SK-N-SH treated with all-trans-retinoic acid at 6 μM for 48 hours (cell line): Measurements from ENCODE around the gene CSTB.

ENCODE experiments used
- ATAC-seq: fragments of 200-7000 bp; cut with Tn5 transposase; 3 replicates; pipeline ENCODE4 v1.9.1; 2020; ENCODE audit warnings: mild to moderate bottlenecking, moderate library complexity
- BACH2 ChIP-seq: fragments of 250-450 bp; sonication (Bioruptor Pico); IDR thresholded peaks from 2 replicates; pipeline ENCODE4 v1.9.0; 2021; ENCODE audit warnings: mild to moderate bottlenecking, borderline replicate concordance
- CREB5 ChIP-seq: fragments of 250-450 bp; sonication (Bioruptor Pico); IDR thresholded peaks from 2 replicates; pipeline ENCODE4 v1.5.1; 2020; ENCODE audit warnings: low read depth, mild to moderate bottlenecking, moderate library complexity
- CSDC2 ChIP-seq: fragments of 250-450 bp; sonication (Bioruptor Pico); IDR thresholded peaks from 2 replicates; pipeline ENCODE4 v1.5.0; 2020; ENCODE audit warnings: mild to moderate bottlenecking, moderate library complexity
- CSRNP3 ChIP-seq: fragments of 250-450 bp; sonication (Bioruptor Pico); IDR thresholded peaks from 2 replicates; pipeline ENCODE4 v1.5.1; 2021; ENCODE audit warnings: mild to moderate bottlenecking, moderate library complexity
- ESRRG ChIP-seq: fragments of 250-450 bp; sonication (Bioruptor Pico); IDR thresholded peaks from 2 replicates; pipeline ENCODE4 v1.6.1; 2021; ENCODE audit warnings: mild to moderate bottlenecking
- GLIS3 ChIP-seq: fragments of 250-450 bp; sonication (Bioruptor Pico); IDR thresholded peaks from 2 replicates; pipeline ENCODE4 v1.5.0; 2020; ENCODE audit warnings: mild to moderate bottlenecking, moderate library complexity
- ISL1 ChIP-seq: fragments of 250-450 bp; sonication (Bioruptor Pico); IDR thresholded peaks from 2 replicates; pipeline ENCODE4 v2.1.2; 2022; ENCODE audit warnings: mild to moderate bottlenecking, moderate library complexity
- OSR1 ChIP-seq: fragments of 250-450 bp; sonication (Bioruptor Pico); IDR thresholded peaks from 2 replicates; pipeline ENCODE4 v1.8.0; 2022; ENCODE audit warnings: moderate library complexity, mild to moderate bottlenecking, inconsistent platforms
- PPARA ChIP-seq: fragments of 250-450 bp; sonication (Bioruptor Pico); IDR thresholded peaks from 2 replicates; pipeline ENCODE4 v1.5.0; 2020; ENCODE audit warnings: mild to moderate bottlenecking, borderline replicate concordance
- RARB ChIP-seq: fragments of 250-450 bp; sonication (Bioruptor Pico); IDR thresholded peaks from 2 replicates; pipeline ENCODE4 v1.8.0; 2021; ENCODE audit warnings: mild to moderate bottlenecking, moderate library complexity
- SNAI2 ChIP-seq: fragments of 250-450 bp; sonication (Bioruptor Pico); IDR thresholded peaks from 2 replicates; pipeline ENCODE4 v1.5.0; 2020; ENCODE audit warnings: mild to moderate bottlenecking, moderate library complexity
- TCF4 ChIP-seq: fragments of 250-450 bp; sonication (Bioruptor Pico); IDR thresholded peaks from 2 replicates; pipeline ENCODE4 v1.8.0; 2021; ENCODE audit warnings: mild to moderate bottlenecking, moderate library complexity, borderline replicate concordance
- TOX ChIP-seq: fragments of 250-450 bp; sonication (Bioruptor Pico); IDR thresholded peaks from 2 replicates; pipeline ENCODE4 v1.8.0; 2021; ENCODE audit warnings: mild to moderate bottlenecking, moderate library complexity, borderline replicate concordance
- TSHZ2 ChIP-seq: fragments of 250-450 bp; sonication (Bioruptor Pico); IDR thresholded peaks from 2 replicates; pipeline ENCODE4 v1.5.0; 2020; ENCODE audit warnings: mild to moderate bottlenecking, moderate library complexity
- ZFP3 ChIP-seq: fragments of 250-450 bp; sonication (Bioruptor Pico); IDR thresholded peaks from 2 replicates; pipeline ENCODE4 v1.5.0; 2020; ENCODE audit warnings: mild to moderate bottlenecking, moderate library complexity
- ZFP30 ChIP-seq: fragments of 450-650 bp; formaldehyde crosslinking; IDR thresholded peaks from 2 replicates; pipeline ENCODE4 v1.5.0; 2022; ENCODE audit warnings: mild to moderate bottlenecking, moderate library complexity
- ZNF565 ChIP-seq: fragments of 450-650 bp; formaldehyde crosslinking; conservative IDR thresholded peaks from 2 replicates; pipeline ENCODE4 v1.5.0; 2020; ENCODE audit warnings: low read depth, mild to moderate bottlenecking, moderate library complexity
- ZNF70 ChIP-seq: fragments of 450-650 bp; formaldehyde crosslinking; IDR thresholded peaks from 2 replicates; pipeline ENCODE4 v1.5.0; 2020; ENCODE audit warnings: mild to moderate bottlenecking, moderate library complexity
- ZNF8 ChIP-seq: fragments of 450-650 bp; formaldehyde crosslinking; IDR thresholded peaks from 2 replicates; pipeline ENCODE4 v1.5.0; 2020; ENCODE audit warnings: mild to moderate bottlenecking, moderate library complexity

CSTB gene

GRCh38 chr21:43771698-43772424, 4.2 kb downstream of the CSTB start:
- no peak for TF ChIP-seq PPARA (CRISPR knock-in tag)
- no peak for TF ChIP-seq ZNF8 (CRISPR knock-in tag)
- no peak for TF ChIP-seq ESRRG (CRISPR knock-in tag)
- TF ChIP-seq ISL1 (CRISPR knock-in tag) = no peak
- TF ChIP-seq SNAI2 (CRISPR knock-in tag) = no peak
- no peak for TF ChIP-seq CREB5 (CRISPR knock-in tag)
- TF ChIP-seq ZFP30 (CRISPR knock-in tag) = no peak
- no peak for TF ChIP-seq TCF4
- TF ChIP-seq, all 23 proteins: peak for 0
- ATAC-seq = no peak

GRCh38 chr21:43771199-43771675, 4.9 kb downstream of the CSTB start:
- no peak for ATAC-seq
- TF ChIP-seq GLIS3 (CRISPR knock-in tag) (no peak), RARB (CRISPR knock-in tag) (no peak), TSHZ2 (no peak), CREB5 (CRISPR knock-in tag) (no peak), ZNF8 (CRISPR knock-in tag) (no peak), BACH2 (no peak), ZFP30 (CRISPR knock-in tag) (no peak), ISL1 (CRISPR knock-in tag) (no peak), CSRNP3 (CRISPR knock-in tag) (no peak), CSDC2 (CRISPR knock-in tag) (no peak)

- ATAC-seq = no peak
- TF ChIP-seq PPARA (CRISPR knock-in tag) (no peak), GLIS3 (CRISPR knock-in tag) (no peak)
Observed at GRCh38 chr21:43770066-43770655, 5.9 kb downstream of the CSTB start.

- TF ChIP-seq RARB (CRISPR knock-in tag) (no peak), SNAI2 (CRISPR knock-in tag) (no peak), TSHZ2 (no peak), BACH2 (no peak), ZFP3 (CRISPR knock-in tag) (no peak), ZFP30 (CRISPR knock-in tag) (no peak), PPARA (CRISPR knock-in tag) (no peak), CSRNP3 (CRISPR knock-in tag) (no peak), ESRRG (CRISPR knock-in tag) (no peak), CREB5 (CRISPR knock-in tag) (no peak), ZNF565 (CRISPR knock-in tag) (no peak), OSR1 (CRISPR knock-in tag) (no peak), ZNF8 (CRISPR knock-in tag) (no peak), ZNF70 (CRISPR knock-in tag) (no peak), GLIS3 (CRISPR knock-in tag) (no peak), TOX (CRISPR knock-in tag) (no peak), ISL1 (CRISPR knock-in tag) (no peak), CSDC2 (CRISPR knock-in tag) (no peak)
- no peak for ATAC-seq
Observed at GRCh38 chr21:43769325-43769958, 6.7 kb downstream of the CSTB start.
